GM19463 (cell line): ENCODE results near the gene SLC25A26.
"Not testable (repeated sequence)": the region's sequence is repeated elsewhere in the genome, so short reads cannot be mapped to it uniquely, and the experiment has no call there.

Experiments
- ATAC-seq: cut with Tn5 transposase; IDR thresholded peaks from one replicate; pipeline ENCODE4 v1.9.1; 2021; ENCODE audit warnings: mild to moderate bottlenecking, moderate library complexity; ENCODE audit not compliant: unreplicated experiment

Gene SLC25A26

GRCh38 chr3:66267906-66268305, 47.1 kb downstream of the SLC25A26 start:
- no peak for ATAC-seq

DNA sequence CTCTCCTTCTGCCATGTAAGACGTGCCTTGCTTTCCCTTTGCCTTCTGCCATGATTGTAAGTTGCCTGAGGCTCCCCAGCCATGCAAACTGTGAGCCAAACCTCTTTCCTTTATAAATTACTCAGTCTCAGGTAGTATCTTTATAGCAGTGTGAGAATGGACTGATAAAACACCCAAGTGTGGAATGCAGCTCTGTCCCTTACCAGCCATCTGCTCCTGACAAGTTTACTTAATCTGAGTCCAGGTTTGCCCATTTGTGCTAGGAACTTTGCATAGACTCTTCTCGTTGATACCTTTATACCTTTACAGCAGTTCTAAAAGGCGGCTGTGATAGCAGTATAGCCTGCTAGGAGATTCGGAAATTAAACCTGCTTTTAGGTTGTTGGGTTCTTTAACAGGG, 48.1 kb downstream of the SLC25A26 start:
- ATAC-seq: no peak

- ATAC-seq: no peak
Measured at GRCh38 chr3:66269411-66269810, 48.6 kb downstream of the SLC25A26 start.

- ATAC-seq: no peak
Measured at GRCh38 chr3:66270288-66270687, 49.5 kb downstream of the SLC25A26 start.

- ATAC-seq: no peak
Measured at GRCh38 chr3:66270701-66271100, 49.9 kb downstream of the SLC25A26 start.

- ATAC-seq: no peak
Measured at GRCh38 chr3:66271231-66271630, 50.4 kb downstream of the SLC25A26 start.

GRCh38 chr3:66272016-66272415, 51.2 kb downstream of the SLC25A26 start:
- no peak for ATAC-seq

DNA sequence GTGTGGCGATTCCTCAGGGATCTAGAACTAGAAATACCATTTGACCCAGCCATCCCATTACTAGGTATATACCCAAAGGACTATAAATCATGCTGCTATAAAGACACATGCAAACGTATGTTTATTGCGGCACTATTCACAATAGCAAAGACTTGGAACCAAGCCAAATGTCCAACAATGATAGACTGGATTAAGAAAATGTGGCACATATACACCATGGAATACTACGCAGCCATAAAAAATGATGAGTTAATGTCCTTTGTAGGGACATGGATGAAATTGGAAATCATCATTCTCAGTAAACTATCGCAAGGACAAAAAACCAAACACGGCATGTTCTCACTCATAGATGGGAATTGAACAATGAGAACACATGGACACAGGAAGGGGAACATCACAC, 54.0 kb downstream of the SLC25A26 start:
- not testable (repeated sequence) for ATAC-seq

GRCh38 chr3:66276705-66277274, 56.0 kb downstream of the SLC25A26 start:
- ATAC-seq: no peak

GRCh38 chr3:66279168-66279567, 58.4 kb downstream of the SLC25A26 start:
- no peak for ATAC-seq

DNA sequence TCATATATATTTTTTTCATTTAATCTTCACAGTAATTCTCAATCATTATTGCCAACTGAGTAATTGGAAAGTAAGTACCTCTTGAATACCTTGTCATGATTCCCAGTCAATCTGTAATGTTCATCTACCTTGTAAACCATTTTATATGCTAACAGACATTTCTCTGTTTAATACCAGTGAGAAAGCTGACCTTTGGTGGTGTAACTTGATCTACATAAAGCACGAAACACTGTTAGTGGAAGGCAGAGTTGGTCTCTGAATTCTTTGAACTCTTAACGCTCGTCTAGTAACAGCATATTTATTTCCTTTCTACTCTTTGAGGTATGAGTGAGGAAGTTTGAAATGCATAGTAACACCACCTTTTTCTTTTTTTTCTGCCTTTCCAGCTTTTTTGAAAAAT, 59.5 kb downstream of the SLC25A26 start:
- ATAC-seq: no peak

- not testable (repeated sequence) for ATAC-seq
Measured at GRCh38 chr3:66291922-66292321, 71.1 kb downstream of the SLC25A26 start.

GRCh38 chr3:66297260-66297873, 76.6 kb downstream of the SLC25A26 start:
- no peak for ATAC-seq

GRCh38 chr3:66297900-66298299, 77.1 kb downstream of the SLC25A26 start:
- ATAC-seq: no peak

- no peak for ATAC-seq
Measured at GRCh38 chr3:66298591-66298990, 77.8 kb downstream of the SLC25A26 start.

GRCh38 chr3:66299085-66299484, 78.3 kb downstream of the SLC25A26 start:
- ATAC-seq: not testable (repeated sequence)

DNA sequence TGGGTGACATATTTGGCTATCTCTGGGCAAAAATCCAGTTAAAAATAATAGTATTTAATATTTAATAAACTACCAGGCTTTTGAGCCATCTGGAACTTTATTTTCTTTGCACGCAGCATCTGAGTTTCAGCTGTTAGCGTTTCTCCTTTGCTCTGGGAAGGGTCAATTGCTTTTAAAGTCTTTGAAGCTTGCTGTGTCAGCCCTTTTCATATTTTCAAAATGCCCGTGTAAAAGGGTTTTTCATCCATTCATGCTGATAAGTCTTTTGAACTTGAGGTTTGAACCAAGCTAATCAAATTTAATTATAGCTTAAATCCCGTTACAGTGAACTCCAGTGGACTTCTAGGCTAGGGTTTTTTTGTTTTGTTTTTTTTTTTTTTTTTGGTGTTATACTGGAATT, 79.1 kb downstream of the SLC25A26 start:
- ATAC-seq: no peak

GRCh38 chr3:66302288-66302687, 81.5 kb downstream of the SLC25A26 start:
- ATAC-seq: peak; percentile 48

DNA sequence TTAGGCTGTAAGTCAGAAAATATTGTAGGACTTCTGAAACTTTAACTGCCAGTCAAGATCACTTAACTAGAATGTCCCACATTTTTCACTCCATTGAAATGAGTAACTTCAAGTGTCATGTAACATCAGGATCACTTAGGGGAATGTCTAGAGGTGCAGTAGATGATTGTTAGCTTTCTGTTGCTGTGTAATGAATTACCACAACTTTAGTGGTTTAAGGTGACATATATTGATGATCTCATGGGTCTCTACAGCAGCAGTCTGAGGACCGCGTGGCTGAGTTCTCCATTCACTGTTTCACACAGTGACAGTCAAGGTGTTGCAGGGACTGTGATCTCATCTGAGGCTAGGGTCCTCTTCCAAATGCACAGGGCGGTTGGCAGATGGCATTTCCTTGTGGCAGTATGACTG, 82.7 kb downstream of the SLC25A26 start:
- ATAC-seq: peak; percentile 71

GRCh38 chr3:66304293-66304692, 83.5 kb downstream of the SLC25A26 start:
- no peak for ATAC-seq

- ATAC-seq: not testable (repeated sequence)
Measured at GRCh38 chr3:66306086-66306485, 85.3 kb downstream of the SLC25A26 start.

- not testable (repeated sequence) for ATAC-seq
Measured at GRCh38 chr3:66306991-66307390, 86.2 kb downstream of the SLC25A26 start.

DNA sequence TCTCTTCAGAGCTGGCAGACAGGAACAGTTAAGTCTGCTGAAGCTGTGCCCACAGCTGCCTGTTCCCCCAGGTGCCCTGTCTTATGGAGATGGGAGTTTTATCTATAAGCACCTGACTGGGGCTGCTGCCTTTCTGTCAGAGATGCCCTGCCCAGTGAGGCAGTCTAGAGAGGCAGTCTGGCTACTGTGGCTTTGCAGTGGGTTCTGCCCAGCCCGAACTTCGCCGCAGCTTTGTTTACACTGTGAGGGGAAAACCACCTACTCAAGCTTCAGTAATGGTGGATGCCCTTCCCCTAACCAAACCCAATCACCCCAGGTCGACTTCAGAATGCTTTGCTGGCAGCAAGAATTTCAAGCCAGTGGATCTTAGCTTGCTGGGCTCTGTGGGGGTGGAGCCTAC, 91.2 kb downstream of the SLC25A26 start:
- ATAC-seq: no peak
